ENCODE results near the gene KRT222.

The KRT222 gene

DNA sequence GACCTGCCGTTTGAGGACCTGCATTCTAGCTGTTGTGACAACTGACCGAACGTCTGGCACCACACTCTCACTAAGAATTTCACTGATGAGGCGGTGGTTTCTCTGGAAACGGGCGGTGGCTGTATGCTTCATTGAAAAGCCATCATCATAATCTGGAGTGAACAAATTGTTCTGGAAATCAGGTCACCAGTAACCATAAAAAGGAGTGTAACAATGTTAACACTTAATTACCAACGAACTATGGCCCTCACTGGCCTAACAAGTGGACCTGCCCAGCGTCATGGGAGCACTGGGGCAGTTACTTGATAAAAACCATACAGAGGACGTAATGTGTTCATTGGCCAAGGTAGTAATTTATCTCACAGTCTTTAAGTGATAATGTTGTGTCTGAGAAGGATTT, 32.8 kb downstream of the KRT222 start:
- no peak for ATAC-seq
- TF ChIP-seq ZFP30 (CRISPR knock-in tag; IDR thresholded peaks at IDR 0.05), result no peak

- TF ChIP-seq ZFP3 (CRISPR knock-in tag; IDR thresholded peaks at IDR 0.05), result no peak
- ATAC-seq, result no peak
Measured at GRCh38 chr17:40629842-40630241, 35.1 kb downstream of the KRT222 start.

GRCh38 chr17:40625311-40625710, 39.7 kb downstream of the KRT222 start:
- TF ChIP-seq BACH2 (CRISPR knock-in tag; IDR thresholded peaks at IDR 0.05; ENCODE audit: borderline replicate concordance), result no peak
- TF ChIP-seq ZFP3 (CRISPR knock-in tag; IDR thresholded peaks at IDR 0.05), result no peak
- TF ChIP-seq SNAI2 (CRISPR knock-in tag; IDR thresholded peaks at IDR 0.05), result no peak
- TF ChIP-seq PPARA (CRISPR knock-in tag; IDR thresholded peaks at IDR 0.05; ENCODE audit: borderline replicate concordance), result no peak
- no peak for TF ChIP-seq CREB5 (CRISPR knock-in tag; IDR thresholded peaks at IDR 0.05; ENCODE audit: low read depth)
- TF ChIP-seq ZFP30 (CRISPR knock-in tag; IDR thresholded peaks at IDR 0.05), result no peak
- no peak for TF ChIP-seq ZNF8 (CRISPR knock-in tag; IDR thresholded peaks at IDR 0.05)
- ATAC-seq, result no peak

DNA sequence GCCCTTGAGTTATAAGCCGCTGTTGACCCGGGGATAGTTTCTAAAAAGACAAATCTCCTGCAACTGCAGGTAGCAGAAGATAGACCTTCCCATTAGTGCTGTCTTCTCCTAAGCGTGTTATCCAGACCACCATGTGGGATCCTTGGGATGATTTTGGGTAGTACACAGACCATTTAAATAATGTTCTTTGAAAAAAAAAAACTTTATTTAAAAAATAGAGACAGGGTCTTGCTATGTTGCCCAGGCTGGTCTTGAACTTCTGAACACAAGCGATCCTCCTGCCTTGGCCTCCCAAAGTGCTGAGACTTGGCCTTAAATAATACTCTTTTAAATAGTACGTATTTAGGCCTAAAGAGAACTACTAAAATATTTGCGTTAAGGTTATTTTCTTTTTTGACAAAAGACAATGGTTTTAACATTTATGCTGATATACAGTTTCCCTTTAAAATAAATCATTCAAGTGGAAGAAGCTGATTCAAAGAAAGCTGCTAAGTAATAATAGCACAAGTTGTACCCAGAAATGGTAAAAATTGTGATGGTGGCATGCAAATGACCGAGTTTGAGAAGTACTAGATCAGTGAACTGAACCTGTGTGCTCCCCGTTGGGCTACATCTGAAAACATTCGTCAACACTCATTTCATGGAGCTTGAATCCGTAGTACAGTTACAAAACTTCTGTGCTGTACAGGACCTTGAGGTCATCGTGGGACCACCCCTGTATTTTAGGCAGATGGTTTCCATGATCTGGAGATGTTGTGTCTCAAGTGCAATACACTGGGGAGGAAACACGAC, 41.4 kb downstream of the KRT222 start:
- TF ChIP-seq TSHZ2 (CRISPR knock-in tag; IDR thresholded peaks at IDR 0.05), result no peak
- no peak for TF ChIP-seq ZFP3 (CRISPR knock-in tag; IDR thresholded peaks at IDR 0.05)
- no peak for TF ChIP-seq SNAI2 (CRISPR knock-in tag; IDR thresholded peaks at IDR 0.05)
- no peak for TF ChIP-seq ISL1 (CRISPR knock-in tag; IDR thresholded peaks at IDR 0.05)
- TF ChIP-seq ZNF8 (CRISPR knock-in tag; IDR thresholded peaks at IDR 0.05), result no peak
- no peak for TF ChIP-seq GLIS3 (CRISPR knock-in tag; IDR thresholded peaks at IDR 0.05)
- TF ChIP-seq POU6F1 (CRISPR knock-in tag; IDR thresholded peaks at IDR 0.05; ENCODE audit: borderline replicate concordance, low read depth), result no peak
- no peak for TF ChIP-seq CSRNP3 (CRISPR knock-in tag; IDR thresholded peaks at IDR 0.05)
- TF ChIP-seq ARNTL (CRISPR knock-in tag; IDR thresholded peaks at IDR 0.05; ENCODE audit: borderline replicate concordance, low read depth), result no peak
- ATAC-seq, result no peak

- ATAC-seq, result no peak
- TF ChIP-seq CSRNP3 (CRISPR knock-in tag; IDR thresholded peaks at IDR 0.05) (no peak), GLIS3 (CRISPR knock-in tag; IDR thresholded peaks at IDR 0.05) (no peak), CSDC2 (CRISPR knock-in tag; IDR thresholded peaks at IDR 0.05) (no peak), ZNF565 (CRISPR knock-in tag; conservative IDR thresholded peaks at IDR 0.05; ENCODE audit: low read depth) (no peak), BACH2 (CRISPR knock-in tag; IDR thresholded peaks at IDR 0.05; ENCODE audit: borderline replicate concordance) (no peak), RARB (CRISPR knock-in tag; IDR thresholded peaks at IDR 0.05) (no peak), TSHZ2 (CRISPR knock-in tag; IDR thresholded peaks at IDR 0.05) (no peak)
- TF ChIP-seq, protein P1, sequence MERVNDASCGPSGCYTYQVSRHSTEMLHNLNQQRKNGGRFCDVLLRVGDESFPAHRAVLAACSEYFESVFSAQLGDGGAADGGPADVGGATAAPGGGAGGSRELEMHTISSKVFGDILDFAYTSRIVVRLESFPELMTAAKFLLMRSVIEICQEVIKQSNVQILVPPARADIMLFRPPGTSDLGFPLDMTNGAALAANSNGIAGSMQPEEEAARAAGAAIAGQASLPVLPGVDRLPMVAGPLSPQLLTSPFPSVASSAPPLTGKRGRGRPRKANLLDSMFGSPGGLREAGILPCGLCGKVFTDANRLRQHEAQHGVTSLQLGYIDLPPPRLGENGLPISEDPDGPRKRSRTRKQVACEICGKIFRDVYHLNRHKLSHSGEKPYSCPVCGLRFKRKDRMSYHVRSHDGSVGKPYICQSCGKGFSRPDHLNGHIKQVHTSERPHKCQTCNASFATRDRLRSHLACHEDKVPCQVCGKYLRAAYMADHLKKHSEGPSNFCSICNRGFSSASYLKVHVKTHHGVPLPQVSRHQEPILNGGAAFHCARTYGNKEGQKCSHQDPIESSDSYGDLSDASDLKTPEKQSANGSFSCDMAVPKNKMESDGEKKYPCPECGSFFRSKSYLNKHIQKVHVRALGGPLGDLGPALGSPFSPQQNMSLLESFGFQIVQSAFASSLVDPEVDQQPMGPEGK (CRISPR knock-in tag; IDR thresholded peaks at IDR 0.05; ENCODE audit: borderline replicate concordance), result no peak
Measured at GRCh38 chr17:40622509-40622928, 42.5 kb downstream of the KRT222 start.
